Activated T-helper 17 cell treated with anti-CD3 and anti-CD28 coated beads, Interleukin-2, amount 50 U/mL, for 72 hours (primary cell): ENCODE measurements around the gene TTC1. TPM values are rescaled to one million over a fixed set of nuclear protein-coding genes. Genes with fewer than 3 reads are reported as not detected.

Experiments
- ATAC-seq: fragments of 150-1000 bp; cut with Tn5 transposase; replicated peaks from 2 replicates; pipeline ENCODE4 v1.10.0; 2021; ENCODE audit warnings: mild to moderate bottlenecking, moderate library complexity
- H3K27ac Mint-ChIP-seq: one replicate; pipeline ENCODE4 v1.8.0; 2022; ENCODE audit warnings: mixed read lengths
- H3K27me3 Mint-ChIP-seq: one replicate; pipeline ENCODE4 v1.8.0; 2022; ENCODE audit warnings: mixed read lengths
- H3K36me3 Mint-ChIP-seq: one replicate; pipeline ENCODE4 v1.8.0; 2022; ENCODE audit warnings: low read depth, mild to moderate bottlenecking, mixed read lengths
- H3K4me1 Mint-ChIP-seq: one replicate; pipeline ENCODE4 v1.8.0; 2022; ENCODE audit warnings: mixed read lengths
- H3K4me3 Mint-ChIP-seq: one replicate; pipeline ENCODE4 v1.8.0; 2022; ENCODE audit warnings: mild to moderate bottlenecking, mixed read lengths
- H3K9me3 Mint-ChIP-seq: one replicate; pipeline ENCODE4 v1.8.0; 2022; ENCODE audit warnings: mixed read lengths
- total RNA-seq, 2 donors: library from RNA; stranded (reverse); gene quantifications; one replicate each; pipeline ENCODE4 v1.2.3, GENCODE V29; 2022

The TTC1 gene
- total RNA-seq, 2 donors from 2014 or later, result 46.9 to 56.4 TPM

DNA sequence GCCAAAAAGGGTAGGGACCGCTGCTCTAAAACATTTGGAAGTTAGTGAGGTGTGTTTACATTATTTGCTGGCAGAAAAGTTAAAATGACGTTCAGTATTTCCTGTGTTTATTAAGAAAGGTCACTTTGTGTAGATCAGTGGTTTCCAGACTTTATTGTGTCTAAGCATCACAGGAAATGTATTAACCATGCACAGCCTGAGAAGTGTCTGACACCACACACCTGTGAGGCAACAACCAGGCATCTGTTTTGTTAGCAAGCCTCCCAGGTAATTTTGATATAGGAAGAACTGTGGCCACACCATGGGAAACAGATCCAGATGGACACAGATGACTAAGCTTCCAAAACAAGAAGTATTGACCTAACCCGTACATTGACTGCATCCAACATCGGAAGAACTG lies 12.0 kb downstream of the TTC1 start:
- H3K27me3 Mint-ChIP-seq, result no peaks in the 10 kb centered on the region
- H3K4me1 Mint-ChIP-seq, result peaks cover 11% of the 10 kb centered on the region
- no peak overlapping the region for H3K4me3 Mint-ChIP-seq
- no peaks in the 10 kb centered on the region for H3K9me3 Mint-ChIP-seq
- no peak for ATAC-seq
- peaks cover 68% of the 10 kb centered on the region for H3K36me3 Mint-ChIP-seq
- H3K27ac Mint-ChIP-seq, result no peak overlapping the region

- H3K27ac Mint-ChIP-seq, result no peak overlapping the region
- peaks cover 11% of the 10 kb centered on the region for H3K4me1 Mint-ChIP-seq
- H3K27me3 Mint-ChIP-seq, result no peaks in the 10 kb centered on the region
Observed at GRCh38 chr5:160021831-160022446, 13.0 kb downstream of the TTC1 start.

DNA sequence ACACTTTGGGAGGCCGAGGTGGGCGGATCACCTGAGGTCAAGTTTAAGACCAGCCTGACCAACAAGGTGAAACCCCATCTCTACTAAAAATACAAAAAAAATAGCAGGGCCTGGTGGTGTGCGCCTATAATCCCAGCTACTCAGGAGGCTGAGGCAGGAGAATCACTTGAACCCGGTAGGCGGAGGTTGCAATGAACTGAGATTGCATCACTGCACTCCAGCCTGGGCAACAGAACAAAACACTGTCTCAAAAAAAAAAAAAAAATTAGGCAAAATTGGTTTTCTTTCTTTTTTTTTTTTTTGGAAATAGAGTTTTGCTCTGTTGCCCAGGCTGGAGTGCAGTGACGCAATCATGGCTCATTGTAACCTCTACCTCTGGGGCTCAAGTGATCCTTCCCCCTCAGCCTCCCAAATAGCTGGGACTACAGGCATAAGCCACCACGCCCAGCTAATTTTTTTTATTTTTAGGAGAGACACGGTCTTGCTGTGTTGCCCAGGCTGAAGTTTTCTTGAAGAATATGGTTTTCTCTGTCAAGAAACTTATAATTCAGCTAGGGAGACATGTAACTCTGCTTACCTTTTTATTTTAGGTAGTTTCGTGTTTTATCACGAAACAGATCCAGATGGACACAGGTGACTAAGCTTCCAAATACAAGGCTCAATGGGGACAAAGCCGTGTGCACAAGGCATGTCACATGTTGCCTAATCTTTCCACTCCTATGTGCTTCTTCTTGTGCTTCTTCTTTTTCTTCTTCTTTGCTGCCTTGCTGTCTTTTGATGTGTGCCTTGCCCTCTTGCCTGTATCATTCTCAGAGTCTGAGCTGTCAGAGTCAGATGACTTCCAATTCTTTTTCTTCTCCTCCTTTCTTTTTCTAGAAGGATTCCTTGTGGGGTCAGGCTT lies 14.3 kb downstream of the TTC1 start:
- peak overlapping the region; percentile 49 for H3K27ac Mint-ChIP-seq
- H3K4me1 Mint-ChIP-seq, result peaks cover 11% of the 10 kb centered on the region
- H3K4me3 Mint-ChIP-seq, result no peak overlapping the region
- peaks cover 75% of the 10 kb centered on the region for H3K36me3 Mint-ChIP-seq
- no peaks in the 10 kb centered on the region for H3K9me3 Mint-ChIP-seq
- ATAC-seq, result no peak
- no peaks in the 10 kb centered on the region for H3K27me3 Mint-ChIP-seq

More at GRCh38 chr5:160021831-160022446, 13.0 kb downstream of the TTC1 start:
- Mint-ChIP-seq H3K9me3 (no peaks in the 10 kb centered on the region), H3K4me3 (no peak overlapping the region), H3K36me3 (peaks cover 72% of the 10 kb centered on the region)
- ATAC-seq, result peak; percentile 83

DNA sequence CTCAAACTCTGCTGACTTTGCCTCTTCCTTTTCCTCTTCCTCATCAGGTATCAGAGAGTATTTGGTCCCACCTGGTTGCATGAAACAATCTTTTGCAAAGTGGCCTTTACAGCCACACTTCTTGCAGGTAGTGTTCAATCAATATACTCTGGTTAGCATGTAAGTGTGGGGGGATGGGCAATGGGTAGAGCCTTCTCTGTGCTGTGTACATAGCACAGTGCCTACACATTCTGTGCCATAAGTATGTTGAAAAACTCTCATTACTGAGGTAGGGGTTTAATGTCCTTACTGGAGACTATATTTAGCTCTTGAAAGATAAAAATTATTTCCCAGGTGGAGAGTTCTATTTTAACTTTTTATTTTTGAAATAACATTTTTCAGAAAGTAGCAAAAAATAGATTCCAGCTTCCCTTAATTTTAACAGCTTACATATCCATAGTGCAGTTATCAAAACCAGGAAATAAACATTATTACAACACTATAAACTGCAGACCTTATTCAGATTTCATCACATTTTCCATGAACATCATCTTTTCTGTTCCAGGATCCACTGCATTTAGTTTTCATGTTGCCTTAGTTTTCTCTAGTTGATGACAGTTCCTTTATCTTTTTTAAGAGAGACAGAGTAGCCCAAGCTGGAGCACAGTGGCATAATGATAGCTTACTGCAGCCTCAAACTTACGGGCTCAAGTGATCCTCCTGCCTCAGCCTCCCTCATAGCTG lies 15.1 kb downstream of the TTC1 start:
- H3K4me3 Mint-ChIP-seq, result no peak overlapping the region
- H3K36me3 Mint-ChIP-seq, result peaks cover 75% of the 10 kb centered on the region
- H3K9me3 Mint-ChIP-seq, result no peaks in the 10 kb centered on the region
- no peak for ATAC-seq
- no peaks in the 10 kb centered on the region for H3K27me3 Mint-ChIP-seq
- peak overlapping the region; percentile 49 for H3K27ac Mint-ChIP-seq
- peaks cover 7% of the 10 kb centered on the region for H3K4me1 Mint-ChIP-seq

DNA sequence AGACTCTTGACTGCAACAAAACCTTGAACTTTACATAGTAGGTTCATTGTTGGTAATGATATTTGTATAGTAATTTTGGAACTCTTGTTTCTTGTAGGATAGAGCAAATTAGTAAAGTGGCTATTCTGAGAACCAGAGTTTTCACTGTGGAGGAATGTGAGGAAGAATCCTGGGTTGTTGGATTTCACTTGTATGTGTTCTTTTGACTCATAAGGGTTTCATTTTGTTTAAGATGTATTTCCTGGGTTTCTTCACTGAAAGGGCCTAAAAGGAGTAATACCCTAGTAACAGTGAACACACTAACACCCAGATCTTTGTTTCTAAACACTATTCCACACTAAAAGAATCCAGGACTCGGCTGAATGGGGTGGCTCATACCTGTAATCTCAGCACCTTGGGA lies 20.1 kb downstream of the TTC1 start:
- H3K4me3 Mint-ChIP-seq, result no peak overlapping the region
- no peaks in the 10 kb centered on the region for H3K27me3 Mint-ChIP-seq
- H3K4me1 Mint-ChIP-seq, result no peaks in the 10 kb centered on the region
- H3K36me3 Mint-ChIP-seq, result peaks cover 84% of the 10 kb centered on the region
- peak overlapping the region; percentile 48 for H3K27ac Mint-ChIP-seq
- ATAC-seq, result no peak
- H3K9me3 Mint-ChIP-seq, result no peaks in the 10 kb centered on the region

DNA sequence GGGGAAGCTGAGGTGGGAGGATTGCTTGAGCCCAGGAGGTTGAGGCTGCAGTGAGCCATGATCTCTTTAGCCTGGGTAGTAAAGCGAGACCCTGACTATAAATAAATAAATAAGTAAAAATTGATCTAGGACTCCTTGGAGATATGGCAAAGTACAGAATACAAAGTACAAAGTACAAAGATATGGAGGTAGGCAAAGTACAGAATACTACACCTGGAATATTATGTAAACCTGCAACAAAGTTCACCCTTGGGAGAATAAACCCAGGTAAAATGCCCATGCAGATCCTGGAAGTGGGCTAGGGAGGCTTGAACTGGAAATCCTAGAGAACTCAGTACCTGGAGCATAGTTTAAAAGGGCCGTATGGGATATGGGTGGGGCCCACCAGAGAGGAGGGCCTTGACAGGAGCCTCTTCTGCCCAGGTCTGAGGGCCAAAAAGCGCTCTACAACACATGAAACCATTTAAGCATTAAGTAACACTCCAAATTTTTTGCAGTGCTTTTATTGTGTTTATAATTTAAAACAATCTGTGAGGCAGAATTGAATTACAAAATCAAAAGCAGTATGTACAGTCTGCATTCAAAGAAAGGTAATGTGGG lies 20.7 kb downstream of the TTC1 start:
- no peaks in the 10 kb centered on the region for H3K27me3 Mint-ChIP-seq
- H3K4me3 Mint-ChIP-seq, result no peak overlapping the region
- ATAC-seq, result no peak
- H3K9me3 Mint-ChIP-seq, result no peaks in the 10 kb centered on the region
- no peaks in the 10 kb centered on the region for H3K4me1 Mint-ChIP-seq
- peak overlapping the region; percentile 48 for H3K27ac Mint-ChIP-seq
- peaks cover 84% of the 10 kb centered on the region for H3K36me3 Mint-ChIP-seq

DNA sequence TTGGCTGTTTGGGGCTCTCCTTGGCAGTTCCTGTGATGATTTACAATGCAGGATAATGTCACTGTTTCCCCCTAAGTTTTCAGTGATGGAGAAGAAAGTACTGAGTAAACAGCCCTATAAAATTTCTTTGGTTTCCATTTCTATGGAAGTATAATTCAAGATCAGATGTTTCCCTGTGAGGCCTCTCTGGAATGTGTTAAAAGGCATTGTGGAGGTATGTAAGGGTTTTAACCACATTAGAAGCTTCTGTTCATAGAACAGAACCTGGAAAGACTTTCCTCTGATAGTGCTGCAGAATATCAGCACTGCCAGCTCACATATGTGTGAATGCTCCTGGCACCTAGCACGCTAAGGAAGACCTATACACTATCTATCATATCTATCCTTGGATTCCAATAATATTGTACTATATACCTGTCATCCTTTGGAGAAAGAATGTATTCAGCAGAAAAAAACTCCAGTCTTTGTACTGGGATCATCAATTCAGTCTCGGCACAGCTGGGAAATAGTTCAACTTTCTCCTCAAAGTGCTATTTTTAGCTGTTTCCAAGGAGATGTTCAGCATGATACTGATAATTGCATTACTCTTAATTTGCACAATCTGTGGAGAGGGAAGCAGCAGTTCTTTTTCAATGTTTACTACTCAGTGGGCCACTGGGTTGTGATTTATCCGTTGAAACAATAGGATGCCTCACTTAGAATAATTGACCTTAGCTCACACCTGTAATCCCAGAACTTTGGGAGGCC lies 21.9 kb downstream of the TTC1 start:
- Mint-ChIP-seq H3K4me3 (no peak overlapping the region), H3K4me1 (no peaks in the 10 kb centered on the region), H3K9me3 (no peaks in the 10 kb centered on the region), H3K27ac (no peak overlapping the region), H3K27me3 (no peaks in the 10 kb centered on the region), H3K36me3 (peaks cover 88% of the 10 kb centered on the region)
- ATAC-seq, result no peak

DNA sequence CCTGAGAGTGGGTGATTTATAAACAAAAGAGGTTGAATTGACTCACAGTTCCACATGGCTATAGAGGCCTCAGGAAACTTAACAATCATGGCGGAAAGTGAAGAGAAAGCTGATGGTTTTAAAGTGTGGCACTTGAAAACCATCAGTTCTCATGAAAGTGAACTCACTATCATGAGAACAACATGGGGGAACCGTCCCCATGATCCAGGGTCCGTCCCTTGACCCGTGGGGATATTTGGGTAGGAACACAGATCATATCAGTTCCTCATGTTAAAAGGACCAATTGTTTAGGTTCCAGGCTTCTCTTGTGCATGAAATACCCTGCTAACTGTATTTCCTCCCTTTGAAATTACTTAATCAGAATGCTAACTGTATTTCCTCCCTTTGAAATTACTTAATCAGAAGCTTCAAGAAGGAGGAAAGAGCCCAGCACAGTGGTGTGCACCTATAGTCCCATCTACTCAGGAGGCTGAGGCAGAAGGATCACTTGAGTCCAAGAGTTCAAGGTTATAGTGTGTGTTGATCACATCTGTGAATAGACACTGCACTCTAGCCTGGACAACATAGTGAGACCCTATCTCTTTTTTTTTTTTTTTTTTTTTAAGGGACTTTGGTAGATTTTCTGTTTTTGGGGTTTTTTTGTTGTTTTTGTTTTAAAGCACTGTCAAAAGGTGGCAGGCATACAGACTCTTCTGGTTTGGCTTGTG lies 24.8 kb downstream of the TTC1 start:
- Mint-ChIP-seq H3K4me1 (no peaks in the 10 kb centered on the region), H3K36me3 (peaks cover 88% of the 10 kb centered on the region), H3K27me3 (no peaks in the 10 kb centered on the region)

GRCh38 chr5:160036243-160036642 lies 27.3 kb downstream of the TTC1 start:
- H3K36me3 Mint-ChIP-seq, result peaks cover 80% of the 10 kb centered on the region
- no peak for ATAC-seq
- no peak overlapping the region for H3K4me3 Mint-ChIP-seq
- H3K4me1 Mint-ChIP-seq, result no peaks in the 10 kb centered on the region
- no peak overlapping the region for H3K27ac Mint-ChIP-seq
- no peaks in the 10 kb centered on the region for H3K9me3 Mint-ChIP-seq
- H3K27me3 Mint-ChIP-seq, result no peaks in the 10 kb centered on the region

More for the DNA sequence above, 24.8 kb downstream of the TTC1 start:
- Mint-ChIP-seq H3K27ac (no peak overlapping the region), H3K4me3 (no peak overlapping the region), H3K9me3 (no peaks in the 10 kb centered on the region)
- ATAC-seq, result no peak

GRCh38 chr5:160036884-160037283 lies 27.9 kb downstream of the TTC1 start:
- H3K9me3 Mint-ChIP-seq, result no peaks in the 10 kb centered on the region
- H3K36me3 Mint-ChIP-seq, result peaks cover 84% of the 10 kb centered on the region
- H3K27ac Mint-ChIP-seq, result no peak overlapping the region
- no peaks in the 10 kb centered on the region for H3K4me1 Mint-ChIP-seq
- H3K27me3 Mint-ChIP-seq, result no peaks in the 10 kb centered on the region
- H3K4me3 Mint-ChIP-seq, result no peak overlapping the region
- ATAC-seq, result no peak

- no peak for ATAC-seq
- Mint-ChIP-seq H3K4me3 (no peak overlapping the region), H3K27me3 (no peaks in the 10 kb centered on the region), H3K4me1 (no peaks in the 10 kb centered on the region), H3K27ac (no peak overlapping the region), H3K9me3 (no peaks in the 10 kb centered on the region), H3K36me3 (peaks cover 92% of the 10 kb centered on the region)
Observed at GRCh38 chr5:160039810-160040470, 31.0 kb downstream of the TTC1 start.

DNA sequence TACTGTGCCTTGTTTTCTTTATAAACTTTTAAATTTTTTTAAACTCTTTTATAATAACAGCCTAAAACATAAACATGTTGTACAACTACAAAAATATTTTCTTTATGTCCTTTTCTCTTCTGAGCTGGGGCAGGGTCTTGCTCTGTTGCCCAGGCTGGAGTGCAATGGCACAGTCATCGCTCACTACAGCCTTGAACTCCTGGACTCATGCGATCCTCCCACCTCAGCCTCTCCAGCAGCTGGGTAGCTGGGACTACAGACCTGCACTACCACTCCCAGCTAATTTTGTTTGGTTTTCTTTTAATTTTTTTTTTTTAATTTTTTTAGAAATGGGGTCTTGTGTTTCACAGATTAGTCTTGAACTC lies 31.5 kb downstream of the TTC1 start:
- Mint-ChIP-seq H3K27ac (no peak overlapping the region), H3K36me3 (peaks cover 92% of the 10 kb centered on the region), H3K4me1 (no peaks in the 10 kb centered on the region), H3K9me3 (no peaks in the 10 kb centered on the region), H3K4me3 (no peak overlapping the region), H3K27me3 (no peaks in the 10 kb centered on the region)
- no peak for ATAC-seq

DNA sequence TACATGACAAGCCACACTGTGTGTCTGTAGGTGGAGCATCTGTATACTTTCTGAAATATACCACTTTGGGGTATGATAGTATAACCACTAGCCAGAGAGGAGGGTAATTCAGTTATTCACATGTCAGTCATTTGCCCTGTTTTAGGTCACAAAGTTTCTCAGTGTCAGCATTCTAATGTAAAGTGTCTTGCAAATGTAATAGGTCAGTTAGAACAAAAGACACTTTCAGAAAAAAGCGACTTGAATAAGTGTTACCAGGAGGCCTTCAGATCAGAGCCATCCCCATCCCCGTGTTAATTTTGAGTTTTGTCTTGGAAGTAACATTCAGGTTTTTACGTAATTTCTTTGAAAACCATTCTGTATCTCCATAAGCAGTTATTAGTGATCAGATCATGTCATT lies 33.7 kb downstream of the TTC1 start:
- peaks cover 88% of the 10 kb centered on the region for H3K36me3 Mint-ChIP-seq

More for the DNA sequence above, 33.7 kb downstream of the TTC1 start:
- H3K27ac Mint-ChIP-seq, result no peak overlapping the region
- no peaks in the 10 kb centered on the region for H3K9me3 Mint-ChIP-seq
- H3K4me3 Mint-ChIP-seq, result no peak overlapping the region
- H3K27me3 Mint-ChIP-seq, result no peaks in the 10 kb centered on the region
- ATAC-seq, result no peak
- H3K4me1 Mint-ChIP-seq, result no peaks in the 10 kb centered on the region
